GM18909 (cell line): ENCODE data around the gene BCAS1.

Source experiments
- ATAC-seq: cut with Tn5 transposase; IDR thresholded peaks from one replicate; pipeline ENCODE4 v1.9.1; 2021; ENCODE audit warnings: mild to moderate bottlenecking; ENCODE audit not compliant: unreplicated experiment, poor library complexity

Gene BCAS1

GRCh38 chr20:54070187-54070987 lies at the start of gene BCAS1:
TSS of gene BCAS1 (minus strand) at chr20:54070594. CDS start at chr20:54058718, 11,876 bp downstream.
- ATAC-seq, result no peak

GRCh38 chr20:54119744-54120143 lies 49.4 kb upstream of the BCAS1 start:
- no peak for ATAC-seq

GRCh38 chr20:54118220-54119001 lies 48.0 kb upstream of the BCAS1 start:
- no peak for ATAC-seq

- no peak for ATAC-seq
Measured at GRCh38 chr20:54116550-54117235, 46.3 kb upstream of the BCAS1 start.

GRCh38 chr20:54115172-54115854 lies 44.9 kb upstream of the BCAS1 start:
- ATAC-seq, result no peak

GRCh38 chr20:54114109-54114508 lies 43.7 kb upstream of the BCAS1 start:
- no peak for ATAC-seq

- no peak for ATAC-seq
Measured at GRCh38 chr20:54113566-54113965, 43.2 kb upstream of the BCAS1 start.

GRCh38 chr20:54112221-54112884 lies 42.0 kb upstream of the BCAS1 start:
- no peak for ATAC-seq

- no peak for ATAC-seq
Measured at GRCh38 chr20:54111460-54111859, 41.1 kb upstream of the BCAS1 start.

GRCh38 chr20:54110457-54110856 lies 40.1 kb upstream of the BCAS1 start:
- no peak for ATAC-seq

- no peak for ATAC-seq
Measured at GRCh38 chr20:54110041-54110440, 39.6 kb upstream of the BCAS1 start.

- no peak for ATAC-seq
Measured at GRCh38 chr20:54108817-54109216, 38.4 kb upstream of the BCAS1 start.

GRCh38 chr20:54108326-54108642 lies 37.9 kb upstream of the BCAS1 start:
- no peak for ATAC-seq

- no peak for ATAC-seq
Measured at GRCh38 chr20:54107600-54108325, 37.4 kb upstream of the BCAS1 start.

GRCh38 chr20:54107181-54107580 lies 36.8 kb upstream of the BCAS1 start:
- no peak for ATAC-seq

GRCh38 chr20:54106162-54106561 lies 35.8 kb upstream of the BCAS1 start:
- ATAC-seq, result no peak

GRCh38 chr20:54105653-54106052 lies 35.3 kb upstream of the BCAS1 start:
- no peak for ATAC-seq

GRCh38 chr20:54104781-54105180 lies 34.4 kb upstream of the BCAS1 start:
- no peak for ATAC-seq
